CD4-positive, alpha-beta T cell treated with Interleukin-12 subunit alpha and Interleukin-12 subunit beta, for 1 hour (primary cell): ENCODE measurements around the gene ANKH.

Source experiments
- DNase-seq: peaks from one replicate; pipeline ENCODE4 v3.0.0-alpha.2; 2020

Gene ANKH

DNA sequence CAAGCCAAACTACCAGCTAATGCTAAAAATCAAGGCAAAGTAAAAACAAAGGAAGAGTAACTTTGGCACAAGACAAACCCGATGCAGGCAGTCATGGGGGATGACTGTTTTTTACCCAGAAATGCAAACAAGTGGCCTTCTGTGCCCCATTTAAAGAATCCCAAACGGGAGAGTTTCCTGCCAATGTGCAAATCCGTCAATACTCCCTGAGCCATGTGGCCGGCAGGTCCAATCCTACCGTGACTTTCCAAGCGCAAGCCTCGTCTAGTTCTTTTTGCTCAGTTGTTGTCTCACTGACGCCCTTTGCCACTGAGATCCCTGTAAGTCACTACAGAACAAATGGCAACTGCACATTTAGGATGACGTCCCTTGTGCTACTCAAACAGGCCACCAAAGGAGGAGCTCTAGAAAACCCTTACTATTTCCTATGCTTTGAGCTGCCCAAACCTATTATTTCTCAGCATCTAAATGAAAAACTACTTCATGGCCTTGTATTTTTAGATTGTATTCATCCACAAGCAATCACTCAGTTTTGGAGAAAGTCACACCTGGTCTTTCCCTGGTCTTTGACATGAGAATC, 163.7 kb downstream of the ANKH start:
- DNase-seq = peak; percentile 16

- peak; percentile 72 for DNase-seq
These were observed 165.0 kb downstream of the ANKH start for GRCh38 chr5:14706615-14707021.

GRCh38 chr5:14705556-14705955, 166.0 kb downstream of the ANKH start:
- DNase-seq = no peak

DNA sequence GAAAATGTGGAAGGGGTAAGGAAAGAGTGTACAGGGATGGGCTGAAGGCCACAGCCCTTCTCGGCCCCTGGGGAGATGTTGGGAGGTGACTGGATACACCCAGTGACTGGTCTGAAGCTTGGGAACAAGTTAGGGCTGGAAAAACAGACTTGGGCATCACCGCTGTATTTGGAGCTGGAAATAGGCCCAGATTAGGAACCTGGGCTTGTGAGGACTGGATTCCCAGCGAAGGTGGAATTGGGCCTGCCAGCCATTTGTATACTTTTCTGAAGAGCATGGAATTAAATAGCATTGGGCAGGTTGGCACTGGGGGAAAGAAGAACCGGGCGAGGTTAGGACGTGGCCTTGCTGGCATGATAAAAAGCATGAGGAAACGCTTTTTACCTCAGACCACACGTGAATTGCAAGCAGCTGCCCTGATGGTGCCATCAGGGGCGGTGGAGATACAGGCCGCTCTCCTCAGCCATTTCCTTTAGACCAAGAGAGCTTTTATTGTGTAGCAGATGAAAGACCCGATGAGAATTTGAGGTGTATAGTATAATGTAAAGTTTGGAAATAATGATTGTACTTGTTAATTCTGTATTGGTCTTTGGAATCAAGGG, 169.2 kb downstream of the ANKH start:
- no peak for DNase-seq

GRCh38 chr5:14701556-14701955, 170.0 kb downstream of the ANKH start:
- no peak for DNase-seq

DNA sequence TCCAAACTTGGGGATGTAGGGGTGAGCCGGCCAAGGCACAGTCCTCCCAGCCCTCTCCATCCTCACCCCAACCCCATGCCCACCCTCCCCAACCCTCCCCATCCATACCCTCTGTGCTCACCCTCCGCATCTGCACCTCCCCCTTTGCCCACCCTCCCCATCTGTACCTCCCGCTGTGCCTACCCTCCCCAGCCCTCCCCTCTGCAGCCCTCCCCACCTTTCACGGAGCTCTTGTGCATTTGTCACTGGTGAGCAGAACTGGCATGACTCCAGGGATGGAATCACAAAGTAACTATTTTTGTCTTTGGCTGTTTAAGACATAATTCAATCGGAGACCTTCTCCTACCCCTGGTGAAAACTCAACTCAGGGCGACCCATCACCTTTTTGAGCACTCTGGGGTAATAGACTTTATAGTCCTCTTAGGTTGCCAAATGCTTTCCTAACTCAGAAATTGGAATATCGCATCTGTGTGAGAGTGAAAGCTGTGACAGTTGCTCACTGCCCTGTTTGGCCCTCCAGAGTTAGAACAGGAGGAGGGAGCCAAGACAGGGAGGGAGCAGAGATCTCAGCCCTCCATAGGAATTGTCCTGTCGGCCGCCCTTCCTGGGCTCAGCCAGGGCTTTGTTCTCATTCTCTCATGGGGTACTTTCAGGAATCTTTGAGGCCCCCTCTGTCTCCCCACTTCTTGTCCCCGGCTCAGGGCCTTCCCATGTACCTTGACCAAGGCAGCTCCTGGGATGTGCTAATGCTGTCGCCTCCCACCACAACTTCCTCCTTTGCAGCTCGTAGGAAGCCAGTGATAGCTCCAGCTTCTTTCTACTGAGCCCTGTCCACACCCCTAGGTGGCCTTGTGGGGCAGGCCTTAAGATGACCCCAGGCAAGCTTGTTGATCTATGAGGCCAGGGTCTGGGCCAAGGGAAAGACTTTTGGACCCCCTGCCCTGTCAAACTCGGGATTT, 170.8 kb downstream of the ANKH start:
- no peak for DNase-seq

- no peak for DNase-seq
These were observed 171.7 kb downstream of the ANKH start for GRCh38 chr5:14699807-14700400.

GRCh38 chr5:14699159-14699558, 172.4 kb downstream of the ANKH start:
- DNase-seq = no peak

GRCh38 chr5:14698495-14698894, 173.1 kb downstream of the ANKH start:
- no peak for DNase-seq

- no peak for DNase-seq
These were observed 174.7 kb downstream of the ANKH start for GRCh38 chr5:14696851-14697250.

DNA sequence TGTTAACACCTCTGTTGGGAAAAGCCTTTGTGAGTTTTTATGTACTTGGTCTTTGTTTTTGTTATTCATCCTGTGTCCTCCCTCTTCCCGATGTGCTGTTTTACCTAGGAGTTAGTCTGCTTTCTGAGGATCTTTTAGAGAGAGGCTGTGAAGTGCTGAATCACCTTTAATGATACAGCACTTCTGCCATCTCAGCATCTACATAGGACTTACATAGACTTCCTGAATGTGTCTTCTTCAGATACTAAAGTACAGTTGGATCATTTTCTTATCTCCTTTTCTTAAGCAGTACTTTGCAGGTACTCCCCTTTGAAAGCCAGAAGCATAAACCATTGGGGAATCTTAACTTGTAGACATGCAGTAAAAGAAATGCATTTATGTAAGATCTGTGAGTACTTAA, 175.5 kb downstream of the ANKH start:
- no peak for DNase-seq

- no peak for DNase-seq
These were observed 176.4 kb downstream of the ANKH start for GRCh38 chr5:14695152-14695551.

GRCh38 chr5:14693070-14693469, 178.5 kb downstream of the ANKH start:
- no peak for DNase-seq

DNA sequence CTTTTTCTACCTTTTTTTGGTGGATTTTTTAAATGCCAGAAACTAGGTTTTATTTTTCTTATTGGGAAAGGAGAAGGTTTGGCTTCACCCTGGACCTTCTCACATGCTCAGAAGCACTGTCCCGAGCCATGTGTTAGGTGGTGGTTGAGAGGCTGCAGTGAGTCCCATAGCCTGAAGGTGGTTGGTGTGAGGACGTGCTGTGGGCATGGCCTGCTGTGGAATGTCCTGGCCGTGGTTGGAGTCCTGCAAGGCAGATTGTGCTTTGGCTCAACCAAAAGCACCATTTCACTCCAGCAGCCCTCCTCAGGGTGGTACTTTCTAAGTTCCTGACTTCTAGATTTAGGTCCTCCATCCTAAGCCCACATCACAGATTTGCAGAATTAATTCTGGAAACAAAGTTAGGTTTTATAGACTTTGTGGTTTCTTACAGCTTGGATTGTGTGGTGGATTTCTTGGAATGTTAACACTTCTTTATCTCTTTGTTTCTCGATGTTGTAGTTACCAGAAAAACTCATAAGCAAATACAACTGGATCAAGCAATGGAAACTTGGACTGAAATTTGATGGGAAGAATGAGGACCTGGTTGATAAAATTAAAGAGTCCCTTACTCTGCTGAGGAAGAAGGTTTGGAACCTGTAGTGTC, 184.4 kb downstream of the ANKH start:
- no peak for DNase-seq

DNA sequence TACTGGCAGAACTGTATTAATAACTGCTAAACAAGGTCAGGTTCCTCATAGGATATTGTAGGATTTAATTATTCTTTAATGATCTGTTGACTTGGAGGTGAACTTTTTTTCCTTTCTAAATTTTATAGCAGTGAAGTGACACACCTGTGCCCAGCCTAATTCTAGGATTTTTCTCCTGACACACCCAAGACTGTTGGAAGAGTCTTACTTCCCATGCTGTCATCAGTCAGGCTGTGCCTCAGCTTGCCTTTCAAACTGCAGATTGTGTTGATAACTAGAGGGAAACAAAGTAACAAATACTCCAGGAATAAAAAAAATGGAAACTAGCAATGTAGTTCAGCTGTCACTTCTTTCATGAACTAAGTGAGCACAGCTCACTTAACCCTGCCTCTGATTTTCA, 185.1 kb downstream of the ANKH start:
- DNase-seq = no peak

DNA sequence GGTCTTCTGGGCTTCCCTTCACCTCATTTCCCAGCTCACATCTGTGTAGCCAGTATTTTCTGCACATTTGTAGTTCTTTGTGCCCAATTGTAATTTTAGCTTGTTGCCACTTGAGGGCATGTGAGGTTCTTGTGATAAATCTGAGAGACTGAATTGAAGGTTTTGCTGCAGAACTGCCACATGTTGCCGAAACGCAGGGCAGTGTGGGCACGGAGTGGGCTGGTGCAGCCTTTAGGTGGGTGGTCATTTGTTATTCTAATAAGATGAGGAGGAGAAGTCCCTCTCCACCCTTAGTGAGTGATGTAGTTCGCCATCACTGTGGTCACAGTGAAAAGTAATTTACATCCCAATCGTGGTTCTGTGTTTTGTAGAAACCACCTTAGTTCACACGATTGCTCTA, 185.8 kb downstream of the ANKH start:
- peak; percentile 69 for DNase-seq

- DNase-seq = no peak
These were observed 186.8 kb downstream of the ANKH start for GRCh38 chr5:14684757-14685156.

GRCh38 chr5:14683906-14684455, 187.6 kb downstream of the ANKH start:
- DNase-seq = no peak

GRCh38 chr5:14681236-14681752, 190.3 kb downstream of the ANKH start:
- DNase-seq = no peak

DNA sequence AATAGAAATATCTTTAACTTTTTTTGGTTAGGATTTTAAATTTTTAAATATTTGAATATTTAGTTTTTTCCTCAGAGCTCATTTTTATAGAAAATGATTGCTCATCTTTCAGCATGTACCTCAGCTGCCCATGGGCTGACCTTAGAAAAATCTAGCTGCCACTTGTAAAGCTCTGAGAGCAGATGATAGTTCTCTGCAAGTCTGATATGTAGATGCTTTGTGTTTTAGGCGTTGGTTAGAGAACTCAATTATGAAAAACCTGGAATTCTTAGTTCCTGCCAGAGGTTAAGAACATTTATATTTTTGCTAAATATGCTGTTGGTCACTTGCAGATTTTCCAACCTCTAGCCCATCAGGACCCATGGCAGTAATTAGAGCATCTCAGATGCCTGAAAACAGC, 192.0 kb downstream of the ANKH start:
- no peak for DNase-seq

GRCh38 chr5:14678773-14679334, 192.7 kb downstream of the ANKH start:
- no peak for DNase-seq

GRCh38 chr5:14676320-14676719, 195.3 kb downstream of the ANKH start:
- DNase-seq = peak; percentile 32
